ENCODE data around the gene TMEM185B.

TMEM185B gene

DNA sequence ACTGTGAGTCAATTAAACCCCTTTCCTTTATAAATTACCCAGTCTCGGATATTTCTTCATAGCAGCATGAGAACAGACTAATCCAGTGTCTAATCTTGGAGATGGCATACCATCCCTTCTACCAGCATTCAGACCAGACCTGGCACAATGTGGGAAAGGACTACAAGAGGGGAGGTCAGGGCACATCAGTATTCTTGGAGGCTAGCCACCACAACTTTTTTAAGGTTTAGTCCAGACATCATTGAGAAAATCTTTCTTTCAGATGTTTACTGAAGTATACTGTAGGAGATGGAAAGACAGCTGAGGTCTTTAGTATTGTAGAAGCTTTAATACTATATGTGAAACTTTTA is 33.4 kb upstream of the TMEM185B start:
- Histone ChIP-seq H3K27ac (ENCODE audit: low read depth, low read length) (no peak overlapping the region), H3K36me3 (ENCODE audit: control insufficient read depth, low read length) (no peaks in the 10 kb centered on the region), H3K27me3 (ENCODE audit: control insufficient read depth, low read length) (peaks cover 10% of the 10 kb centered on the region), H3K9me3 (ENCODE audit: control insufficient read depth, insufficient read depth, low read length) (no peaks in the 10 kb centered on the region), H3K4me3 (ENCODE audit: low read length) (no peak overlapping the region), H4K20me1 (ENCODE audit: control insufficient read depth, insufficient read depth, low read depth, low read length) (no peaks in the 10 kb centered on the region), H3F3A (ENCODE audit: control insufficient read depth, insufficient read depth) (no peaks in the 10 kb centered on the region), H3K9me2 (replicated peaks; ENCODE audit: control insufficient read depth, low read length) (no peaks in the 10 kb centered on the region), H3K79me2 (ENCODE audit: control insufficient read depth, low read length) (peaks cover 9% of the 10 kb centered on the region; the same call in 1 of the 2 replicates), H3K4me1 (ENCODE audit: control insufficient read depth, low read length) (peaks cover 35% of the 10 kb centered on the region), H3K4me2 (ENCODE audit: low read length) (no peak overlapping the region)
- TF ChIP-seq CTCF (IDR thresholded peaks at IDR 0.05; ENCODE audit: low read depth, low read length, poor library complexity, severe bottlenecking) (no peak), EZH2phosphoT487 (IDR thresholded peaks at IDR 0.05; ENCODE audit: borderline replicate concordance, low read length) (no peak)

- H3K4me2 ChIP-seq (ENCODE audit: low read length) = no peak overlapping the region
- H3F3A ChIP-seq (ENCODE audit: control insufficient read depth, insufficient read depth) = no peaks in the 10 kb centered on the region
- peaks cover 9% of the 10 kb centered on the region; the same call in 1 of the 2 replicates for H3K79me2 ChIP-seq (ENCODE audit: control insufficient read depth, low read length)
- H3K4me3 ChIP-seq (ENCODE audit: low read length) = no peak overlapping the region
- no peaks in the 10 kb centered on the region for H3K36me3 ChIP-seq (ENCODE audit: control insufficient read depth, low read length)
- peaks cover 35% of the 10 kb centered on the region for H3K4me1 ChIP-seq (ENCODE audit: control insufficient read depth, low read length)
- no peaks in the 10 kb centered on the region for H3K9me3 ChIP-seq (ENCODE audit: control insufficient read depth, insufficient read depth, low read length)
- peaks cover 12% of the 10 kb centered on the region for H3K27me3 ChIP-seq (ENCODE audit: control insufficient read depth, low read length)
- no peaks in the 10 kb centered on the region for H3K9me2 ChIP-seq (replicated peaks; ENCODE audit: control insufficient read depth, low read length)
- H3K27ac ChIP-seq (ENCODE audit: low read depth, low read length) = no peak overlapping the region
- TF ChIP-seq CTCF (IDR thresholded peaks at IDR 0.05; ENCODE audit: low read depth, low read length, poor library complexity, severe bottlenecking) (no peak), EZH2phosphoT487 (IDR thresholded peaks at IDR 0.05; ENCODE audit: borderline replicate concordance, low read length) (no peak)
- H4K20me1 ChIP-seq (ENCODE audit: control insufficient read depth, insufficient read depth, low read depth, low read length) = no peaks in the 10 kb centered on the region
Observed at GRCh38 chr2:120255986-120256650, 32.9 kb upstream of the TMEM185B start.

DNA sequence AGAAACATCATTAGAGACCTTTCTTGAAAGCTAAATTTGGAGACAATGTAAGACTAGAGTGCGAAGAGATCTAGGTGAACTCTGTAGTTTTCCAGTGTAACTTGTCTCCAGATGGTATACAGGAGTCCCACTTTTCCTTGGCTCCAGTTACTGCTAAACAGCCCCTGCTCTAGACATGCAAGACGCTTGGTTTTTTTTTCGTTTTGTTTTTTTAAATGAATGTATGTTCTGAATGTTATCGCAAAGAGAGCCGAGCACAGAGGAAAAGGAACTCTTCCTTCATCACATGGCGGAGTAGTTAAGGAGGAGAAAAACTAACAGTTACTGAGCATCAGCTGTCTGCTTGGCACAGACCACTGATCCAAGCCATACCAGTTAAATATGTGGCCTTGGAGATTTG is 31.9 kb upstream of the TMEM185B start:
- Histone ChIP-seq H3K36me3 (ENCODE audit: control insufficient read depth, low read length) (no peaks in the 10 kb centered on the region), H3K27me3 (ENCODE audit: control insufficient read depth, low read length) (peaks cover 21% of the 10 kb centered on the region), H4K20me1 (ENCODE audit: control insufficient read depth, insufficient read depth, low read depth, low read length) (no peaks in the 10 kb centered on the region), H3K4me2 (ENCODE audit: low read length) (no peak overlapping the region), H3K27ac (ENCODE audit: low read depth, low read length) (no peak overlapping the region), H3F3A (ENCODE audit: control insufficient read depth, insufficient read depth) (no peaks in the 10 kb centered on the region), H3K9me2 (replicated peaks; ENCODE audit: control insufficient read depth, low read length) (no peaks in the 10 kb centered on the region), H3K79me2 (ENCODE audit: control insufficient read depth, low read length) (peaks cover 9% of the 10 kb centered on the region; the same call in 1 of the 2 replicates), H3K9me3 (ENCODE audit: control insufficient read depth, insufficient read depth, low read length) (no peaks in the 10 kb centered on the region), H3K4me1 (ENCODE audit: control insufficient read depth, low read length) (peaks cover 31% of the 10 kb centered on the region), H3K4me3 (ENCODE audit: low read length) (no peak overlapping the region)
- TF ChIP-seq CTCF (IDR thresholded peaks at IDR 0.05; ENCODE audit: low read depth, low read length, poor library complexity, severe bottlenecking) (no peak), EZH2phosphoT487 (IDR thresholded peaks at IDR 0.05; ENCODE audit: borderline replicate concordance, low read length) (no peak)

Data from DOHH2 (cell line).